HepG2 (cell line): Measurements from ENCODE around the gene GALNT17. TPM values are rescaled to one million over a fixed set of nuclear protein-coding genes. Genes with fewer than 3 reads are reported as not detected.

ENCODE experiments used
- ATAC-seq: fragments of 200-7000 bp; cut with Tn5 transposase; 3 replicates; pipeline ENCODE4 v1.9.1; 2020; ENCODE audit warnings: mild to moderate bottlenecking, moderate library complexity
- BruUV-seq: library from RNA; stranded (reverse); fragments of 400-500 nt; replicated peaks from 2 replicates; lab custom pipeline; 2021; lab: Mats Ljungman, UMichigan
- CTCF ChIA-PET: fragments of 300-600 bp; formaldehyde crosslinking; extraction: SDS; loops from one replicate; lab custom pipeline; 2021; ENCODE audit warnings: low total read pairs, inconsistent platforms, low intra/inter-chr PET ratio; lab: Yijun Ruan, JAX
- POLR2A ChIA-PET: fragments of 350-600 bp; sonication (Branson Sonifier 250); formaldehyde crosslinking; loops from one replicate; lab custom pipeline; 2020; ENCODE audit warnings: antibody characterized with exemption, inconsistent platforms; lab: Yijun Ruan, JAX
- DNase-seq: peaks from one replicate; pipeline ENCODE4 v3.0.0-alpha.2; 2015; ENCODE audit warnings: low spot score
- FAIRE-seq: peaks from 3 replicates; lab custom pipeline; 2011; peaks lifted over from hg19 to GRCh38; lab: Jason Lieb, UNC
- H2AFZ ChIP-seq: one replicate; pipeline ENCODE4 v1.6.1; 2011; ENCODE audit warnings: low read length, inconsistent platforms
- H3K27ac ChIP-seq: fragments of 300-600 bp; 3 replicates; pipeline ENCODE4 v1.8.0; 2011; ENCODE audit warnings: mixed run types, mild to moderate bottlenecking, mixed read lengths, low read length, inconsistent platforms; ENCODE audit not compliant: insufficient read depth; ENCODE audit errors: extremely low read length
- H3K27me3 ChIP-seq, 2 experiments: fragments of 200-600 bp in 1 of 2; 2 replicates in 1 of 2; 3 replicates in 1 of 2; pipeline versions ENCODE4 v1.6.0 to v1.8.0; 2011; ENCODE audit warnings: low read length in 2 of 2, mild to moderate bottlenecking in 2 of 2, moderate library complexity in 2 of 2, inconsistent platforms in 1 of 2; ENCODE audit not compliant: insufficient read depth in 2 of 2, control insufficient read depth in 1 of 2
- H3K36me3 ChIP-seq, 2 experiments: fragments of 200-600 bp in 1 of 2; replicated peaks in 1 of 2; 2 replicates in 1 of 2; 3 replicates in 1 of 2; pipeline versions ENCODE4 v1.5.1 to v1.8.0; 2011; ENCODE audit warnings: low read length in 2 of 2, inconsistent platforms in 1 of 2; ENCODE audit not compliant: insufficient read depth in 2 of 2, control insufficient read depth in 1 of 2
- H3K4me1 ChIP-seq: 2 replicates; pipeline ENCODE4 v1.5.1; 2012; ENCODE audit warnings: low read length, inconsistent platforms; ENCODE audit not compliant: insufficient read depth
- H3K4me2 ChIP-seq: 2 replicates; pipeline ENCODE4 v1.6.0; 2011; ENCODE audit warnings: low read depth, low read length, inconsistent platforms
- H3K4me3 ChIP-seq, 3 experiments: fragments of 200-600 bp in 1 of 3; sonication (generic), shearing (Covaris generic) in 1 of 3; replicated peaks in 1 of 3; 2 replicates each; pipeline ENCODE4 v1.5.1; 2011 to 2016; ENCODE audit warnings: low read length in 3 of 3, inconsistent platforms in 2 of 3, low read depth in 2 of 3, mild to moderate bottlenecking in 2 of 3, control low read depth in 1 of 3, mixed read lengths in 1 of 3; ENCODE audit not compliant: insufficient read depth in 1 of 3
- H3K79me2 ChIP-seq: one replicate; pipeline ENCODE4 v1.6.1; 2011; ENCODE audit warnings: low read length, inconsistent platforms; ENCODE audit not compliant: insufficient read depth
- H3K9ac ChIP-seq: 2 replicates; pipeline ENCODE4 v1.6.0; 2011; ENCODE audit warnings: mild to moderate bottlenecking, low read depth, low read length, inconsistent platforms; ENCODE audit not compliant: insufficient read depth
- H3K9me3 ChIP-seq: 2 replicates; pipeline ENCODE4 v1.5.1; 2012; ENCODE audit warnings: mild to moderate bottlenecking, low read length
- H4K20me1 ChIP-seq: 2 replicates; pipeline ENCODE4 v1.6.0; 2011; ENCODE audit warnings: inconsistent platforms, mild to moderate bottlenecking, low read length, moderate library complexity; ENCODE audit not compliant: insufficient read depth
- DR1 ChIP-seq: sonication (generic); formaldehyde crosslinking; IDR thresholded peaks from 2 replicates; pipeline ENCODE4 v1.8.0; 2021; ENCODE audit warnings: mild to moderate bottlenecking, missing genetic modification reagents, inconsistent platforms
- HBP1 ChIP-seq: IDR thresholded peaks from 2 replicates; pipeline ENCODE4 v1.6.1; 2016; ENCODE audit warnings: low read depth, control low read depth
- HIVEP1 ChIP-seq: sonication (generic); formaldehyde crosslinking; IDR thresholded peaks from 2 replicates; pipeline ENCODE4 v1.4.0; 2020; ENCODE audit warnings: mild to moderate bottlenecking, missing genetic modification reagents
- HOXA7 ChIP-seq: sonication (generic); formaldehyde crosslinking; IDR thresholded peaks from 2 replicates; pipeline ENCODE4 v1.8.1; 2022; ENCODE audit warnings: mild to moderate bottlenecking, missing genetic modification reagents, moderate library complexity
- MYC ChIP-seq: sonication (generic); formaldehyde crosslinking; IDR thresholded peaks from 2 replicates; pipeline ENCODE4 v1.9.0; 2021; ENCODE audit warnings: missing genetic modification reagents, borderline replicate concordance
- RBFOX2 ChIP-seq: fragments of 200-400 bp; formaldehyde crosslinking; IDR thresholded peaks from 2 replicates; pipeline ENCODE4 v1.6.1; 2017; ENCODE audit warnings: low read depth, mild to moderate bottlenecking, low read length
- SOX5 ChIP-seq: IDR thresholded peaks from 2 replicates; pipeline ENCODE4 v1.6.1; 2016; ENCODE audit warnings: borderline replicate concordance
- U2AF2 ChIP-seq: fragments of 200-400 bp; formaldehyde crosslinking; IDR thresholded peaks from 2 replicates; pipeline ENCODE4 v1.6.1; 2017; ENCODE audit warnings: low read depth, mild to moderate bottlenecking, low read length
- ZBTB26 ChIP-seq: IDR thresholded peaks from 2 replicates; pipeline ENCODE4 v1.6.1; 2016; ENCODE audit warnings: missing compliant biosample characterization, missing genetic modification reagents, borderline replicate concordance
- ZFYVE20 ChIP-seq: sonication (generic); formaldehyde crosslinking; IDR thresholded peaks from 2 replicates; pipeline ENCODE4 v1.8.0; 2023; ENCODE audit warnings: low read depth, mild to moderate bottlenecking, moderate library complexity, missing genetic modification reagents, borderline replicate concordance
- ZNF275 ChIP-seq: sonication (generic); formaldehyde crosslinking; IDR thresholded peaks from 2 replicates; pipeline ENCODE4 v1.8.0; 2022; ENCODE audit warnings: missing genetic modification reagents, mild to moderate bottlenecking, inconsistent platforms, borderline replicate concordance
- ZNF343 ChIP-seq: sonication (generic); formaldehyde crosslinking; IDR thresholded peaks from 2 replicates; pipeline ENCODE4 v1.4.0; 2020; ENCODE audit warnings: mild to moderate bottlenecking, missing genetic modification reagents
- ZNF510 ChIP-seq: sonication (generic); formaldehyde crosslinking; IDR thresholded peaks from 2 replicates; pipeline ENCODE4 v1.4.0; 2020; ENCODE audit warnings: low read depth, mild to moderate bottlenecking, missing genetic modification reagents
- ZNF75D ChIP-seq: sonication (generic); formaldehyde crosslinking; IDR thresholded peaks from 2 replicates; pipeline ENCODE4 v1.8.1; 2023; ENCODE audit warnings: missing genetic modification reagents, mild to moderate bottlenecking, borderline replicate concordance
- WGBS: methylation state at CpG from one replicate; pipeline ENCODE4 v1.1.6; 2017; ENCODE audit warnings: low lambda C conversion rate; 5-methylcytosine and 5-hydroxymethylcytosine counted together
- in situ Hi-C: cut with HindIII; loops from 2 replicates; pipeline ENCODE4 v1.10.0; 2017; ENCODE audit warnings: low pct_unique_long_range_greater_than_20kb; ENCODE audit not compliant: extremely low pct_ligation_motif_present
- intact Hi-C: fragments of 100-400 bp; cut with micrococcal nuclease; formaldehyde crosslinking; loops from one replicate; pipeline ENCODE4 v1.10.0; 2022; ENCODE audit not compliant: unreplicated experiment
- polyA plus RNA-seq, 8 experiments: library from polyadenylated mRNA; depleted of rRNA in 3 of 8; stranded (reverse) in 7 of 8; unstranded in 1 of 8; fragments of >200 nt; fragmentation: Illumina TruSeq in 4 of 8; extraction: Trizol in 4 of 8; gene quantifications; 2 replicates each; pipeline versions ENCODE4 v1.2.1 to v1.2.3, GENCODE V29; 2011 to 2016; ENCODE audit warnings: low read depth in 4 of 8, missing spikeins in 1 of 8, mixed read lengths in 1 of 8; ENCODE audit not compliant: insufficient read depth in 1 of 8
- total RNA-seq, 5 experiments: library from RNA; depleted of rRNA; stranded (reverse); fragments of >200 nt; fragmentation: Illumina TruSeq; extraction: Trizol; gene quantifications; 2 replicates each; pipeline ENCODE4 v1.2.3, GENCODE V29; 2016; ENCODE audit warnings: low read depth in 1 of 5

Gene GALNT17
- total and polyA plus RNA-seq, 2 of the 13 experiments (the other 11 are each of a cell fraction or from before 2014, with no cell fraction given), result not detected

GRCh38 chr7:71721742-71722141 is 589.8 kb downstream of the GALNT17 start:
- Histone ChIP-seq H3K4me3 (no peak overlapping the region), H3K4me2 (no peak overlapping the region), H3K79me2 (no peaks in the 10 kb centered on the region), H3K9me3 (no peaks in the 10 kb centered on the region), H3K27me3 (no peaks in the 10 kb centered on the region; a peak in 2 of 5 replicates), H3K4me1 (no peaks in the 10 kb centered on the region), H4K20me1 (no peaks in the 10 kb centered on the region), H3K9ac (no peak overlapping the region), H3K27ac (no peak overlapping the region), H3K36me3 (no peaks in the 10 kb centered on the region), H2AFZ (no peak overlapping the region)
- ATAC-seq (no peak), DNase-seq (no peak), FAIRE-seq (no peak)
- intact Hi-C loops, result no loop called here
- no peak for TF ChIP-seq HBP1
- TF ChIP-seq ZFYVE20 (CRISPR knock-in tag), result no peak
- TF ChIP-seq ZNF510 (CRISPR knock-in tag), result no peak
- no peak for TF ChIP-seq HOXA7 (CRISPR knock-in tag)
- TF ChIP-seq SOX5 (CRISPR knock-in tag), result no peak
- no peak for TF ChIP-seq RBFOX2
- TF ChIP-seq ZBTB26 (CRISPR knock-in tag), result no peak
- no peak for TF ChIP-seq ZNF75D
- no peak for TF ChIP-seq ZNF275 (CRISPR knock-in tag)
- TF ChIP-seq DR1 (CRISPR knock-in tag), result no peak
- no peak for TF ChIP-seq HIVEP1 (CRISPR knock-in tag)
- no peak for TF ChIP-seq U2AF2
- no peak for TF ChIP-seq ZNF343 (CRISPR knock-in tag)
- no peak for TF ChIP-seq MYC (CRISPR knock-in tag)
- 3% methylated on average over 3 of the region's 3 CpGs for WGBS
- in situ Hi-C loops, result no loop called here
- BruUV-seq, result no TSS peak
- ChIA-PET CTCF (no interaction called here), POLR2A (no interaction called here)
